Testis (tissue), 2 donors: ENCODE results near the gene SEC61A1.

Source experiments
- CTCF ChIP-seq, 3 experiments: fragments of 450-650 bp in 2 of 3; fragments of 200-600 bp in 1 of 3; sonication (generic) in 1 of 3; IDR thresholded peaks; one replicate each; pipeline ENCODE4 v1.5.1; 2016 to 2019; ENCODE audit warnings: antibody characterized with exemption in 3 of 3, mild to moderate bottlenecking in 2 of 3, moderate library complexity in 1 of 3
- POLR2A ChIP-seq: fragments of 450-650 bp; IDR thresholded peaks from one replicate; pipeline ENCODE4 v1.6.1; 2017; ENCODE audit warnings: antibody characterized with exemption, mild to moderate bottlenecking, moderate library complexity

GRCh38 chr3:128051459-128051836 lies 789 bp upstream of the SEC61A1 start:
- TF ChIP-seq POLR2A (no peak), CTCF (IDR thresholded peaks at IDR 0.05) (no peak)
